Activated T-helper 1 cell treated with anti-CD3 and anti-CD28 coated beads, Interleukin-2, amount 50 U/mL, for 16 hours (primary cell): Measurements from ENCODE around the gene HSH2D.

Experiments
- DNase-seq, 2 donors: peaks; one replicate each; pipeline ENCODE4 v3.0.0-alpha.2; 2020; ENCODE audit warnings: low read depth in 1 of 2, low spot score in 1 of 2

HSH2D gene

DNA sequence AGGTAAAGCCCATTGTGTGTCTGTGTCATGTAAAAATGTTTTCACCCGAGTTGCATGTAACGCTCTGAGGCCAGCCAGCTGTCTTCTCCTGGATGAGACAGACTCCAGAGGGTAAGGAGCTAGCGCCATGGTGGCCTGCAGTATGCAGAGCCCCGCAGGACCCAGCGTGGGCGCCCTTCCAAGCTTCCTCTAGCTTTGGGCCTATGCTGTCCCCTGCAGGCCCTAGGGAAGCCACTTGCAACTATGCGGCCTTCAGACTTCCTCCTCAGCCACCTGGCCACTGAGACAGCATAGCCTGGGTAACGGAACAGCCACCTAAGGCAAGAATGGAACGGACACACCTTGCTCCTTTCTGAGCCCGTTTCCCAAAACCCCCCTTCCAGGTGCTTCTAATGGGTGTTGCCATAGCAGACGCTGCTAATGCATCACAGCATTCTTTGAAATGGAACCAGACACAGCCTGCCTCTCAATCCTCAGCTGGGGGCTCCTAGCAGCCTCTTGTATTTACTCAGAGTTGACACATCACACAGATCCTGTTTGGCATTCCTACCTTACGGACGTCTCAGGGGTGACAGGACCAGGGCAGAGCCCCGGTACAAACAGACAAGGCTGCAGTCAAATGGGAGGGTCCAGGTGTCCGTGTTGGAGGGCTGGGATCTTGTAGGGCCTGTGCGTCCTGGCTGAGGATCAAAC, 47.9 kb downstream of the HSH2D start:
- no peak for DNase-seq

DNA sequence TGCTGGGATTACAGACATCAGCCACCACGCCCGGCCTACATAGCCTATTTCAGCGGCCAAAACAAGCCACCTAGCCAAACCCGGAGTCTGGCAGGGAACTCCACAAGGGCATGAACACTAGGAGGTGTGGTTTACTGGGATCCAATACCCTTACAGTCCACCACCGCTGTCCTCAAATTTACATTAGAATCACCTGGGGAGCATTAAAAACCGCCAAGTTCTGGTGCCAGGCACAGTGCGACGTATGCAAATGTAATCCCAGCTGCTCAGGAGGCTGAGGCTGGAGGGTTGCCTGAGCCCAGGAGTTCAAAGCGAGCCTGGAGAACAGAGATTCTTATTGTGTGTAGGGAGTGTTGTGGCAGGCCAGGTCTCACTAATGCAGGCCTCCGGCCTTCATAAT, 50.0 kb downstream of the HSH2D start:
- DNase-seq: no peak

DNA sequence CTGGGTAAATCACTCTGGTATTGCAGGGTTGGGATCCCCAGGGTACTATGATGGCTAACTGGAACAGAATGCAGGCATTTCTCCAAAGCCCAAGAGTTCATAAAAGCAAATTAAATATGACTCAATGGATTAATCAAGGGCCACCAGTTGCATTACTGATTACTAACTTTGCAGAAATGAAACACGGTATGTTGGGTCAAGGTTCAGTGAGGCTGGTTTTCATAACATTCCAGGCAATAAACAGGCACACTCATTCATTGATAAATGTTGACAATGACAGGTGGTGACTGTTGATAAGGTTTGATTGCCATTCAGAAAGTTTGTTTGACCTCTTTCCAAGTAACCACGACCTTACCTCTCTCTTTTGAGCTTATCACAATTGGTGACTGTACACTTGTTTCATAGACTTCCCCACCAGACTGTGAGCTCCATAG, 53.7 kb downstream of the HSH2D start:
- no peak for DNase-seq

DNA sequence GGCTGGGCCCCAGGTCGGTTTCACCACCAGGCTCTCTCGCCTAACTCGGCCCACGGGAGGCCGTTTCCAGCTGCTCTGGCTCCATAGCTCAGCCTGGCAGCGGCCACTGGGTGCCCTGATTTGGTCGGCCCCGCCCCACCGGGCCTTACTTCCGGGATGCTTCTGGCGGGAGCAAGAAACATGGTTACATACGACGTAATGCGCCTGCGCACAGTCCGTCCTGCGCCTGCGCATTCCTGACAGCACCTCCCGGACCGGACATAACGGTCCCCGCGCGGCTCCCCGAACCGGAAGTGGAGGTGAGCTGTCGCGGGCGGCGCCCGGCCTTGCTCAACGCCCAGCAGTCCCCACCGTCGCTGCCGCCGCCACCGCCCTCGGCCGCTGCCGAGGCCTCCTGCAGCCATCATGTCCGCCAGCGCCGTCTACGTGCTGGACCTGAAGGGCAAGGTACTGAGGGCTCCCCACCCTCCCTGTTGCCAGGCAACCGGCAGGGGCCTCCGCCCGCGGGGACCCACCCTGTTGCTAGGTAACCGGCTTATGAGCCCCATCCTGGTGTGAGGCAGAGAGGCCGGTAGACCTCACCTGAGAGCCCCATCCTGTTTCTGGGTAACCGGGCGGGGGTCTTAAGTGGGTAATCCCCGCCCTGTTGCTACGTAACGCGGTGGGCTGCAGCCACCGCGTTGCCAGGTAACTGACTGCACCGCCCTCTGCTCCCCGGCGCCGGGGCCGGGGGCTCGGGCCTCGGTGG, 54.3 kb downstream of the HSH2D start, which contains the start of gene AP1M1:
Gene AP1M1, plus strand, starts transcription at position 290 of the 748 bp plus-strand sequence. Its CDS starts 116 bp downstream, at position 406.
- DNase-seq: peak; percentile 97 to 98

DNA sequence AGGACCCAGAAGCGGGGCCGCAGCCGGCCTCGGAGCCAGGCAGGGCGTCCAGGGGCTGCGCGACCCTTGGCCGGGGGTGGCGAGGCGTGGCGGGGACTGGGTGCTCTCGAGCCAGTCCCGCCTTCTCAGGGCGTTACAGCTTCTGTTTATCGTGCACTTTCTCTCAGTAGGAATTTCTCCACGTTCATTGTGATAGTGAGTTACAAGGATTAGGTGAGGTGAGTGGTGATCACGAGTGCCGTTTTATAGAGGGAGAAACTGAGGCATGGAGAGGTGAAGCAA, 54.8 kb downstream of the HSH2D start:
- no peak for DNase-seq

DNA sequence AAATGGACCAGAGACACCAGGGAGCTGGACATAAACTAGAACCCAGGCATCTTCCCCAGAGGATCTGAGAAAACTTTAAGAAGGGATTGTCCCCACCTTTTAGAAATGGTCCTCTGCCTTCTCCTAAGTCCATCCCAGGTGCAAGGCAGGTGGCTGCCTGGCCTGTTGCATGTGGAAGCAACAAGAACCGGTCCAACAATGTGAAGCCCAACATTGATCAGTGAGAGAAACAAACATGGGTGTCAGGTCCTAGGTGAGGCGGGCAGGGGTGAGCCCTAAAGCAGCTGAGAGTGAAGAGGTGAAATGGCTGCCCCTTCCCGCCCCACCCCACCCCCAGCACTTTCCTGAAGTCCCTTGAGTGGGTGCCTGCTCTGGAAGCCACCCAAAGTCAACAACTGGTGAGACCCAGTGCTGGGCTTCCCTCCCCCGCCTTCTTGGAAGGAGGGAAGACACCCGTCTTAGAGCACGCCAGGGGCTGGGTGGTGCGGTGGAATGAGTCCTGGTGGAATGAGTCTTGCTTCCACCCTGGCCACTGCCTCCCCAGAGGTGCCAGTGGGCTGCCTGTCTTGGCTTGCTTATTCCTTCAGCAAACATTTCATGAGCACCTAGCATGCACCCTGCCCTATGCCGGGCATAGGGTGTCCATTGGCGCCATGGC, 55.9 kb downstream of the HSH2D start:
- no peak for DNase-seq

DNA sequence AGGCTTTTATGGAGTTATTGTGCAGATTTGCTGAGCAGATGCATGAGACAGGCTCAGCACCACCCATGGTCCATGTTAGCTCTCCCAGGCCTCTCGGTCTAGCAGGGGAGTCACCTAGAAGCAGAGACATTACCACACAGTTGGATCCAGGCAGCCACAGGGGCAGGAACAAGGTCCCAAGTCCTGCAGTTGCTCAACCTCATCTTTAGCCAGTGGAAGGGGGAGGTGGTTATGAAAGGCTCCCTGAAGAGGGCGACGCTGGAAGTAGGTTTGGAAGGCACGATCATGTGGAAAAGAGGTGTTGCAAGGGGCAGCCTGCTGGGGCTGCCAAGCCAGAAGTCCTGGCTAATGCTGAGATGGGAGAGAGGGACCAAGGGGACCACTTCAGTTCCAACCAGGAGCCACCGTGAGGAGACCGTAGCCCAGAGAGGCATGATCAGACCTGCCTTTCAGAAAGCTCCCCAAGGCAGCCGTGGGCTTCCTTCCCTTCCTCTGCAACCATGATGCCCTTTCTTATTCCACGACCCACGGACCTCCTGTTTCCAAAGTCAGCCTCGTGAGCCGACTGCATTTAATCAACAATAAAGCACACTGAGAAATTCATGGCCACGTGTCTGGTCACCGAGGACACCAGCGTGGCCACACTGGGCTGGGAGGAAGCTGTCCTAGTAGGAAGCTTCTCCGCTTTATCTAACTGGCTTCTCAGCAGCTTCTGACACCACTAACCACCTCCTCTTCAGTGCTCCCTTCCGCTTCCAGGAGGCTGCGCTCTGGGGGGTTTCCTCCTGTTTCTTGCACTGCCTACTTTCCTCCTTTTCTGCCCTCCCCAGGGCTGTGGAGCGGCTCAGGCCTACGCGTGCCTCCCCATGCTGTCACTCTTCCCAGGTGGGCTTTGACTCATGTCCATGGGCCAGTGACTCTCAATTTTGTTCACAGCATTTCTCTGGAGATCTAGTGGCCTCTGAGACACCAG, 56.8 kb downstream of the HSH2D start:
- no peak for DNase-seq

DNA sequence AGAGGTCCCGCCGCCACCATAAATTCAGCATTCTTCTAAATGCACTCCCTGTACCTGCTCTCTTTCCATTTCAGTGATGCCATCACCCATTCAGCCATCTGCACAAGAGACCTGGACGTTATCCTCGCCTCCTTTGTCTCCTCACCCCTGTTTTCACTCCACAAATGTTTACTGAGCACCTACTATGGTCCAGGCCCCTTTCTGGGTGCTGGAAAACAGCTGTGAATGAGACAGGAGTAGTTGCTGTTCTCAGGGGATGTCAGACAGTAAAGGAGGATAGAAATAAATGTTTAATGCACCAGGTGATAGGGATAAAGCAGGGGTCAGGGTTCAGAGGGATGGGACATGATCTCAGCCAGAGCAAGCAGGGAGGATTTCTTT, 57.5 kb downstream of the HSH2D start:
- DNase-seq: no peak

DNA sequence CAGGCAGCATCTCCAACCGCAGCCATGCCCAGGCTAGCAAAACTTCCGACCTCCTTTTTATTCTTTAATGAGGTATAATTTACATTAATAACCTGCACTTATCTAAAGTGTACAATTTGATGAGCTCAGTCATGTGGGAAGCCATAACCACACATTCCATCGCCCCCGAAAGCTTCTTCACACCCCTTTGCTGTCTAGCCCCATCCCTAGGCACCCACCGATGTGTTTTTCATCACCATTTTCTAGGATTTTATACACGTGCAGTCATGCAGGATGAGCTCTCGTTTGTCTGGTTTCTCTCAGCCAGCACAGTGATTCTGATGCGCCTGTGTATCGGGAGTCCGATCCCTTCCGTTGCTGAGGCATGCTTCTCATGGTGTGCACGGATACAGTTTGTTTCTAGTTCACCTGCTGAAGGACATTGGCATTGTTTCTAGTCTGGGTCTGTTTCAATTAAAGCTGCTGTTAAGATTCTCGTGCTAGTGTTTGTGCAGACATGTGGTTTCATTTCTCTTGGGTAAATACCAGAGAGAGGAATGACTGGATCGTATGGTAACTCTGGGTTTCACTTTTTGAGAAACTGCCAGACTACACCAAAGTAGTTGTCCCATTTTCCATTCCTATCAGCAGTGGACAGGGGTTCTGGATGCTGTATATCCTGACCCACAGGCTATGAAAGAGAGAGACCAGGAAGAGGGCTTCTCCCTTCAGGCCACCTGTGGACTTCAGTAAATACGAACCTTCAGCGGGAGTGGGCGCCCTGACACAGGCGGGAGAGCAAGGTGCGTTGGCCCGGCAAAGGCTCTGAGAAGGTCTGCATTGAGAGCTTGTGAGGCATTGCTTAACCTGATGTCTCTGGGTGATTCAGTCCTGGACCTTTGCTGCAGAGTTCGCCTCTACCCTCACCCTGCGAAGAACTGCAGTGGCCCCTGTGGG, 59.1 kb downstream of the HSH2D start:
- no peak for DNase-seq

DNA sequence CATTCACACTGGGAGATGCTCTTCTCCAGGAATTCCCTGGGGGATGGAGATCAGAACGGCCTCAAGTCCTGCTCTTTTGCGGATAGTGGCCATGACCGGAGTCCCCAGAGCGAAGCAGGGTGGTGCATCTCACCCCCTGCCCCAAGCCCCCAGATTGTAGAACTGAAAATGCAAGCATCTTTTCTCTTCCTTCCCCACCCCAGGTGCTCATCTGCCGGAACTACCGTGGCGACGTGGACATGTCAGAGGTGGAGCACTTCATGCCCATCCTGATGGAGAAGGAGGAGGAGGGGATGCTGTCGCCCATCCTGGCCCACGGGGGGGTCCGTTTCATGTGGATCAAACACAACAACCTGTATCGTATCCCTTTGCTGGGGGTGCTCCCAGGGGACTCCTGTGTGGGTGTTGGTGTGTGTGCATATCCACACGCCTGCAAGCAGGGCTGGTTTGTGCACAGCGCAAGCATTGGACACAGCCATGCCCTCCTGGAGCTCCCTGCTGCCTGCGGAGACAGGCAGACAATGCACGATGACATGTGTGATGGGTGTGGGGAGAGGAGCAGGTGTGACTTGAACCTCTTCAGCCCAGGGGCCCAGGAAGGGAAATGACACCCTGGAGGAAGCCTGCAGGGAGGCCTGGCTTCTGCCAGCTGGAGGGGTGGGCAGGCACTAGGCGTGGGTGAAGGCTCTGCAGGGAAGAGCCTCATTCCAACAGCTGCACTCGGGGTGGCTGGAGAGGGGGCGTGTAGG, 59.9 kb downstream of the HSH2D start:
- no peak for DNase-seq

DNA sequence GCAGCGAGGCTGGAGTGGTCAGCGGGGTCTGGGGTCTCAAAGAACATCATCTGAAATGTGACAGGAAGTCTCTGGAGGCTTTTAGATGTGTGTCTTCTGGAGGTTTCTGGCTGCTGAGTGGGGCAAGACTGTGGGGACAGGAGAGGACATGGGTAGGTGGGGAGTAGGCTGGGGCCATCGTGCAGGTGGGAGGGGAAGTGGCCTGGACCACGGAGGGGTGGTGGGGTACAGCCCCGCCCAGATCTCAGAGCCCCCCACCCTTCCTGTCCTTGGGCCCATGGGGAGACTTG, 60.5 kb downstream of the HSH2D start:
- no peak for DNase-seq

DNA sequence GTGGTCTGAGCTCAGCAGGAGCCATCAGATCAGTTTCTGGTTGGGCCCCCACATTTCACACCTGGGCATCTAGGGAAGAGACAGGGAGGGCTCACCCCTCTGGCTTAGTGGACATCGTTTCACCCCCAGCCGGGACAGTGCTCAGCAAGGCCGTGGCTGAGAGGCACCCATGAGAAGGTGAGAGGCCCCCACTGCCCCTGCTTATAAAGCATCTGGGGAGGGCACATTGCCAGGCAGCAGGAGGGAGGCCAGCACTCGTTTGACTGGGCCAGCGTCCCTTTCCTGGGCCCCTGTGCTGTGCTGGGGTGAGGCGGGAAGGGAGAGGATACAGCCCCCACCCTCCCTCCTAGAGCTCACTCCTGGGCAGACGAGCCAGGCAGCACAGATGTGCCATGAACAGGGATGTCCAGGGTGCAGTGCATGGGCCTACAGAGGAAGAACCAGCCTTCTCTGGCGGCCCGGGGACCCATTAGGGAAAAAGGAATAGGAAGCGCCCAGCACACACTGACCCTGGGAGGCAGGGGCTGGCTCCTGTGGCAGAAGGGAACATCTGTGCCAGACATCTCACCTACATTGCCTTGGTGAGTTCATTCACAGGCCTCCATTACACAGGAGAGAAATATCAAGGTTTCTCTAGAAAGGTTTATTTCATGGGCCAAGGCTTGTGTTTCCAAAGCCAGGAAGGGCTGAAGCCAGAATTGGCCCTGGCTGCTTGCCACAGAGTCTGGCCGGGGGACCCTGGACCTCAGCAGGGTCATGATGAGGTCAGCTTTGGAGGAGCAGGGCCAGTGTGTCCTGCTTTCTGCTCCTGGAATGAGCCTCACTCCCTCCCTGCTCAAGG, 61.9 kb downstream of the HSH2D start:
- no peak for DNase-seq

DNA sequence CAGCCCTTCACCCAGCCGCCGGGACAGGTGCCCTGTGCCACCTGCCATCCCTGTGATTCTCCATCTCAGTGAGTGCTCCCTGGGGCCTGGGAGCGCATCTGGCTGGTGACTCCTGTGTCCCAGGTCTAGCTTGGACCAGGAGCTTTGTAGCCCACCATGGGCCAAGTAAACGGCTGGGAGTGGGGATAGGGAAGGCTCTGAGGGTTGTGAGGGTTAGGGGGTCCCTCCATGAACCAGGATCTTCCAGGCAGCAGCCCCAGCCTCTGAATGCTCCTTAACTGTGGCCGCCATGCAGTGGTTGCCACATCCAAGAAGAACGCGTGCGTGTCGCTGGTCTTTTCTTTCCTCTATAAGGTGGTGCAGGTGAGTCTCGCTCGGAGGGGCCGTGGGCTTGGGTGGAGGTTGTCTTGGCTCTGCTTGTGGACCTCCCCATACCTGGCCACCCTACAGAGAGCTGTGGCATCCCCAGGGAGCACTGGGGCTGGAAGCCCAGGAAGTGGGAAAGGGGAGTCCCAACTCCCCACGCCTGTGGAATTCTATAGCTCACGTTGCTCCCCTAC, 62.6 kb downstream of the HSH2D start:
- no peak for DNase-seq

DNA sequence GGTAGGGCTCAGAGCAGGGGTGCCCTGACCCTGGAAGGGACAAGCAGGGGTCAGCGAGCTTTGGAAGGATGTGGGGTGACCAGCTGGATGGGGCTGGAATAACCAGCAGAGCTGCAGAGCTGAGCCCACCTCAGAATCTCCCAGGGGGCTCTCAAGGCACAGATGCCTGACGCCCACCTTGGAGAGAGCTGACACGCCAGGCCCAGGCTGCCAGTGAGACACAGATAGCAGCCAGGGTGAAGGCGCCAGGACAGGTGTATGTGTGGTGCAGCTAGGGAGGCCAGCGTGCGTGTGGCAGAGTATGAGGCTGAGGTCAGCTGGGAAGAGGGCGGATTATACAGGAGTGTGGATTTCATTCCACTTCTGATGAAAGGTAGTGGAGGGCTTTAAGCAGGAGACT, 63.2 kb downstream of the HSH2D start:
- DNase-seq: no peak

DNA sequence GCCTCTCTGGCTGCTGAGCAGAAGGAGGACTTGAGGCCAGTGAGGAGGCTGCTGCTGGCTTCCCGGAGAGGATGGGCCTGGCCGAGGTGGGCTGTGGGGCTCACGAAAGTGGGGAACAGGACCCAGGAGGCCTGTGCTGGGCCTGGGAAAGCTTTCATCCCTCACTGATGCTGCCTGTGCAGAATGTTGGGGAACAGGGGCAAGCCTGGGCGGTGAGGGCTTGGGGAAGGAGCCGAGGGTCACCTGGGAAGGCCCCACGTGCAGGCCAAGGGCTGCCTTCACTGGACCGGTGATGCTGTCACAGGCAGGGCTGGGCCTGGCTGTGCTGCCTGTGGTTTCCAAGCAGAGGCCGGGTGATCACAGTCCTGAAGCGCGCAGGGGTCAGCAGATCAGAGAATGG, 63.6 kb downstream of the HSH2D start:
- DNase-seq: no peak

DNA sequence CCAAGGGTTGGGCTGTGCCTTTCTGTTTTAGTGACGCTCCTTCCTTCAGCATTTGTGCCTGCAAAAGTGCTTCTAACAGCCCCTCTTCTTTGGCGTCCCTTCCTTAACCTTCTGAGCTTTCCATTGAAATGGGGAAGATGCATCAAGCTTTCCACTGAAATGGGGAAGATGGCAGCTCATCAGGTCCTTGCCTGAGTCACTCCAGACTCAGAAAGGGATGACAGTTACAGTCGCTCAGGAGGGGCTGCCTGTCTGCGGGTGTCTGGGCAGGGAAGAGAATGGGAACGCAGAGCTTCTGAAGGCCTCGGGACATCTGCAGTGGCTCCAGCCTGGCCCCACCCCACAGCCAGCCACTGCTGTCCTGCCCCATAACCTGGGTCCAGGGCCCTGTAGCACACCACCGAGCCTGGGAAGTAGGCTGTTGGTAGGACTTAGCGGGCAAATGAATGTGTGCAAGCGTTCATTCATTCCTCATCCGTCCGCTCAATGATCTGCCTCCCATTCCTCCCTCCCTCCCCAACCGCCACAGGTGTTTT, 64.1 kb downstream of the HSH2D start:
- DNase-seq: no peak
